Mesothelial cell of epicardium (in vitro differentiated cells): ENCODE results near the gene ARAF. TPM values are rescaled to one million over a fixed set of nuclear protein-coding genes. Genes with fewer than 3 reads are reported as not detected.

Experiments used
- DNase-seq, 2 experiments: peaks; one replicate each; pipeline ENCODE4 v3.0.0; 2021; ENCODE audit warnings: low spot score in 2 of 2; ENCODE audit not compliant: unreplicated experiment in 2 of 2
- H3K27ac Mint-ChIP-seq: 2 replicates; pipeline ENCODE4 v1.8.0; 2021; ENCODE audit warnings: mixed read lengths
- H3K27me3 Mint-ChIP-seq: 2 replicates; pipeline ENCODE4 v1.8.0; 2021; ENCODE audit warnings: low read depth, mixed read lengths
- H3K36me3 Mint-ChIP-seq: 2 replicates; pipeline ENCODE4 v1.8.0; 2021; ENCODE audit warnings: mixed read lengths
- H3K4me1 Mint-ChIP-seq: 2 replicates; pipeline ENCODE4 v1.8.0; 2021; ENCODE audit warnings: mixed read lengths
- H3K4me3 Mint-ChIP-seq: 2 replicates; pipeline ENCODE4 v1.8.0; 2021; ENCODE audit warnings: mild to moderate bottlenecking, moderate library complexity, mixed read lengths
- H3K9me3 Mint-ChIP-seq: 2 replicates; pipeline ENCODE4 v1.8.0; 2021; ENCODE audit warnings: mixed read lengths
- total RNA-seq: library from RNA; stranded (reverse); gene quantifications from 3 replicates; pipeline ENCODE4 v1.2.1, GENCODE V29; 2021
- TF ChIP-seq, protein P1 (sequence below): fragments of 200-600 bp; sonication (generic); IDR thresholded peaks from one replicate; pipeline ENCODE4 v1.5.0; 2021; ENCODE audit warnings: antibody characterized with exemption; ENCODE audit not compliant: unreplicated experiment

The ARAF gene
- total RNA-seq, 1 donor from 2014 or later = 68.5 TPM

- H3K36me3 Mint-ChIP-seq = no peaks in the 10 kb centered on the region
- no peak for DNase-seq
- no peak overlapping the region for H3K27ac Mint-ChIP-seq
- peaks cover 19% of the 10 kb centered on the region for H3K27me3 Mint-ChIP-seq
- no peaks in the 10 kb centered on the region for H3K4me1 Mint-ChIP-seq
- TF ChIP-seq, protein P1, sequence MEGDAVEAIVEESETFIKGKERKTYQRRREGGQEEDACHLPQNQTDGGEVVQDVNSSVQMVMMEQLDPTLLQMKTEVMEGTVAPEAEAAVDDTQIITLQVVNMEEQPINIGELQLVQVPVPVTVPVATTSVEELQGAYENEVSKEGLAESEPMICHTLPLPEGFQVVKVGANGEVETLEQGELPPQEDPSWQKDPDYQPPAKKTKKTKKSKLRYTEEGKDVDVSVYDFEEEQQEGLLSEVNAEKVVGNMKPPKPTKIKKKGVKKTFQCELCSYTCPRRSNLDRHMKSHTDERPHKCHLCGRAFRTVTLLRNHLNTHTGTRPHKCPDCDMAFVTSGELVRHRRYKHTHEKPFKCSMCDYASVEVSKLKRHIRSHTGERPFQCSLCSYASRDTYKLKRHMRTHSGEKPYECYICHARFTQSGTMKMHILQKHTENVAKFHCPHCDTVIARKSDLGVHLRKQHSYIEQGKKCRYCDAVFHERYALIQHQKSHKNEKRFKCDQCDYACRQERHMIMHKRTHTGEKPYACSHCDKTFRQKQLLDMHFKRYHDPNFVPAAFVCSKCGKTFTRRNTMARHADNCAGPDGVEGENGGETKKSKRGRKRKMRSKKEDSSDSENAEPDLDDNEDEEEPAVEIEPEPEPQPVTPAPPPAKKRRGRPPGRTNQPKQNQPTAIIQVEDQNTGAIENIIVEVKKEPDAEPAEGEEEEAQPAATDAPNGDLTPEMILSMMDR = no peak
- no peak overlapping the region for H3K4me3 Mint-ChIP-seq
- peaks cover 4% of the 10 kb centered on the region for H3K9me3 Mint-ChIP-seq
Measured at GRCh38 chrX:47611926-47612325, 50.9 kb downstream of the ARAF start.

DNA sequence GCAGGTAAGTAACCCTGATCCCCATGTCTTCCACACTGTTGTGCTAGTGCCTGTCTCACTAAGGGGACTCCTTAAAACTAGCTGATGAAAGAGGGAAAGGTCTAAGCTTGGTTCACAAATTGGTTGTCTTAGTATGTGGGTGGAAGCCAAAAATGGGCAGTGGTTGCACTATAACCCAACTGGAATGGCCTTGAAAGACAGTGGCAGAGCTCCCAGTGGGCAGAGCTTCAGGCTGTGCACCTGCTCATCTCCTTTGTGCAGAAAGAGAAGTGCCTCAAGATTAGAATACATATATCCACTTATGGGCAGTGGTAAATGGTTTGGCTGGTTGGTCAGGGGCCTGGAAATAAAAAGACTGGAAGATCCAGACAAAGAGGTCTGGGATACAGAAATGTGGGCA is 51.4 kb downstream of the ARAF start:
- peaks cover 20% of the 10 kb centered on the region for H3K27me3 Mint-ChIP-seq
- no peak overlapping the region for H3K27ac Mint-ChIP-seq
- H3K9me3 Mint-ChIP-seq = peaks cover 4% of the 10 kb centered on the region
- no peaks in the 10 kb centered on the region for H3K36me3 Mint-ChIP-seq
- H3K4me3 Mint-ChIP-seq = no peak overlapping the region
- TF ChIP-seq, protein P1 = no peak
- no peak for DNase-seq
- no peaks in the 10 kb centered on the region for H3K4me1 Mint-ChIP-seq

- Mint-ChIP-seq H3K27ac (no peak overlapping the region), H3K9me3 (peaks cover 4% of the 10 kb centered on the region), H3K4me1 (no peaks in the 10 kb centered on the region), H3K4me3 (no peak overlapping the region), H3K36me3 (no peaks in the 10 kb centered on the region), H3K27me3 (peaks cover 27% of the 10 kb centered on the region)
- no peak for DNase-seq
- TF ChIP-seq, protein P1 = no peak
Measured at GRCh38 chrX:47613082-47613481, 52.1 kb downstream of the ARAF start.

GRCh38 chrX:47614618-47615017 is 53.6 kb downstream of the ARAF start:
- no peaks in the 10 kb centered on the region for H3K36me3 Mint-ChIP-seq
- H3K27ac Mint-ChIP-seq = no peak overlapping the region
- H3K4me1 Mint-ChIP-seq = no peaks in the 10 kb centered on the region
- TF ChIP-seq, protein P1 = no peak
- H3K9me3 Mint-ChIP-seq = peaks cover 4% of the 10 kb centered on the region
- no peak overlapping the region for H3K4me3 Mint-ChIP-seq
- DNase-seq = no peak
- peaks cover 35% of the 10 kb centered on the region for H3K27me3 Mint-ChIP-seq

DNA sequence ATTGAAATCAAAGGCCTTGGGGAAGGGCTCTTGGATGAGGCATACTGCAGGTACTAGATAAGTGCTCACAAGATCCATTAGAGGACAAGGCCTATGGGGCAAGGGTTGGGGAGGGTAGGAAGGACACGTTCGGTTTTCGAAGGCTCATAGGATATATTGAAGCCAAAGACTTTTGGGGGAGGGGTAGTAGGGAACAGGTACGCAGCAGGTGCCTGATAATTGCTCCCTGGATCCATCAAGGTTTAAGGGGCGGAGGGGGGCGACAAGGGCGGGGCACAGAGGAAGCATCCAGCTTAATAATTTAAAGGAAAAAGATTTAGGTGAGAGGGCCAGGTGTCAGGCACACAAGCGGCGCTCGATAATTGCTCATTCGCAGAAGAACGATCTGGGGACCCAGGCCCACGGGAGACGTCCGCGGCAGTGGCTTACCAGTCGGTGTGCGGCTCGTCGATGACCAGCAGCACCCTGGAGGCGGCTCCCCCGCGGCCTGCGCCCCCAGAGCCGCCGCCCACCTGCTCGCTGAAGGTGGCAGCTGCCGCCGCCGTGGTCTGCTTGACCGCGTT is 58.0 kb downstream of the ARAF start:
- DNase-seq = no peak
- Mint-ChIP-seq H3K4me1 (no peaks in the 10 kb centered on the region), H3K27me3 (peaks cover 63% of the 10 kb centered on the region), H3K9me3 (peaks cover 9% of the 10 kb centered on the region), H3K36me3 (no peaks in the 10 kb centered on the region), H3K27ac (no peak overlapping the region), H3K4me3 (no peak overlapping the region)
- TF ChIP-seq, protein P1 = no peak
